ENCODE results near the gene ZNF672.
"Not testable (repeated sequence)": the region's sequence is repeated elsewhere in the genome, so short reads cannot be mapped to it uniquely, and the experiment has no call there.

The ZNF672 gene

DNA sequence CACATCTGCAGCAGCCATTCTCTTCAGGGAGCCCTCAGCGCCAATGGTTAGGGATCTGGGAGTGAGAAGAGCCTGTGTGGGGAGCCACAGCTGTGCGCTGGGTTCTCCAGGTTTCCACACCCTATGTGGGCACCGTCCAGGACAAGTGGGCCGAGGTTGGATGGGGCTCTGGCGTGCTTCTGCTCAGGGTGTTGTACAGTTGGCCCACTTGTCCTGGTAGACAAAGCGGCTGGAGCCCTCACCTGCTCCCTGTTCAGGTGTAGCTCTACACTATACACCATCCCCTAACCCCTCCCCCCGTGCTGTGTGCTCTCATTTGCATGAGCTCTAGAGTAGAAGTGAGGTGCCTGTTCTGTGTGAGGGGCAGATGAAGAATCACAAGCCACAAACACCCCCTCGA, 24.5 kb upstream of the ZNF672 start:
- no peak for DNase-seq

DNA sequence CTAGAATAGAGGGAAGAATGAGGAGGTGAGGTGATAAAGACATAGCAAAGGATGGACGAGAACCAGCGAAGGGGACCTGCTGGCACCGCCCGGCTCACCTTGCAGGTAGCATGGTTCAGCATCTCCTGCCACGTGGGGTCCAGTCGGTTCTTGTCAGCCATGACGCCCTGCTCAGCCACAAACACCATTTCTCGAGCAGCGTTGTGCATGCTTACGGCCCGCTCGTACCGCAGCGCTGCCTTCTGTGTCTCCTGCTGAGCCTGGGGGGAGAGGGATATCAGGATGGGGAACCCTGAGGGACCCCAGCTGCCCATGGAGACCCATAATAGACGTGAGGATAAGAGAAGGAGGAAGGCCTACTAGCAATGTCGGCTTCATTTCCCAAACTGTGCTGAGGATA, 23.7 kb upstream of the ZNF672 start:
- no peak for DNase-seq

DNA sequence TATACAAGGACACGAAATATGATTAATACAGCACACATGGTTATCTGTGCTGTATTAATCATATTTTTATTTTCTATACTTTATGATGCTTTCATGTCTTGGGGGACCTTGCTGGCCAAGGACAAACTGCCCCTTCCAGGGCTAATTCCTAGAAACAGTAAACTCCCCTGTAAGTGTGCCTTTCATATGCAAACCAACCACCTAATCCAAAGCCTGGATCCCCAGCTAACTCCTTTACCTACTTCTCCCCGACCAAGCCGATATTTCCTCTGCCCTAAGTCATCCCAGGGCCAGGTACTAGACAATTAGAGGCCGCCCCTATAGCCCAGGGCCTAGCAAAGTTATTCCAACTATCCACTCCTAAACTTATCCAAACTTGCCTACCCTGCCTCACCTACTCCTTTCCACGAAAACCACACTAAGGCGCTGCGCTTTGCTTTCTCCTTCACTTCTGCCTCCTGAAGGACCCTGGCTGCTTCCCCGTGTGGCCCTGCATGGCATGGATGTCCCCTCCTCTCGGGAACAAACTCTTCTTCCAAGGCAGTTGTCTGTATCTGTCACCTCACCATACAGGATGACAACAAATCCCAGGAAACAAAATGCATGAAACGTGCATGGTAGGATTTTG, 22.5 kb upstream of the ZNF672 start:
- no peak for DNase-seq

DNA sequence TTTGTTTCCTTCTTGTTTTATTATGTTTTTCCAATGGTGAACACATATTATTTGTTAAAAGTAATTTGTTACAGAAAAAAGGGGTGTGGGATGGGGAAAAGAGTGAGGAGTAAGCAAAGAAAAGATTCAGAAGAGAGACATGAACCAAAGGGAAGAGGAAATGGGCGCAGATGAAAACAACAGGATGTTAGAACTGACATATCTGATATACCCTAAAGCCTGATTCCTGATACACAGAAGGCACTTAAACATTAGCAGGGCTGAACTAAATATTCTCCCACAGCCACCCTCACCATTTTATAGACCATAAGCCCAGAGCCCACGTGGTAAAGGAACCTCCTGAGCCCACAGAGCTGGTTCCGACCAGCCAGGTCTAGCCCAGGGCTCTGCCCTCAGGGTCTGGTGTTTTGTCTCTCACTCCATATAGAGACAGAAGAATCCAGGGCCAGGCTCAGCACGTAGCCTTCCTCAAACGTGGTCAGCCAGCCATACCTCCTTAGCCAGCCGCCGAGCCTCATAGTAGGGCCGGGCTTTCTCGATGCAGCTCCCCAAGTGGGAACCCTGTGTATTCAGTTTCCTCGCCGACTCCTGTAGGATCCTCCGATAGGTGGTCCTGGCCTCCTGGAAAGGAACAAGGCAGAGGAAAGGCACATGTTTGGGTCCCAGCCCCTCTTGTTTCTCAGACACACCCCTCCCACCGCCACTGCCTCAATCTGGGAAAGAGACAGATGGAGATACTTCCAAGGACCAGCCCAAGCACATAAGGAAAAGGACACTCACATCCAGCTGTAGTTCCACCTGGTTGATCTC, 21.8 kb upstream of the ZNF672 start:
- DNase-seq, result no peak

DNA sequence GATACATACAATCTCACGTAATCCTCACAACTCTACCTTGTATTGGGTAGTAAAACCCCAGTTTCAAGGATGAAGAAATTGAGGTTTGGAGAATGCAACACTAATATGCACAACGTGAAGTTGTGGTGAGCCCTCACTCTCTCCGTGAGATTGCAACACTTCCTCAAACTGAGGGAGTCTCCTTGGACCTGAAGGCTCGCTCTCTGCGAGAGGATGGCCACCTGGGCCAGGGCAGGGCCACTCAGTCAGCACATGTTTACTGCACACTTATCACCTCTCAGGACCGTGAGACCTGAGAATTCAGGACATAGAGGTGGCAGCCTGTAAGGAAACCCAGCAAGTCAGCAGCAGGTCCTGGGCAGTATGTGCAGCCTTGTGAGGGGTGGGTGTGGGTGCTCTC, 21.0 kb upstream of the ZNF672 start:
- no peak for DNase-seq

DNA sequence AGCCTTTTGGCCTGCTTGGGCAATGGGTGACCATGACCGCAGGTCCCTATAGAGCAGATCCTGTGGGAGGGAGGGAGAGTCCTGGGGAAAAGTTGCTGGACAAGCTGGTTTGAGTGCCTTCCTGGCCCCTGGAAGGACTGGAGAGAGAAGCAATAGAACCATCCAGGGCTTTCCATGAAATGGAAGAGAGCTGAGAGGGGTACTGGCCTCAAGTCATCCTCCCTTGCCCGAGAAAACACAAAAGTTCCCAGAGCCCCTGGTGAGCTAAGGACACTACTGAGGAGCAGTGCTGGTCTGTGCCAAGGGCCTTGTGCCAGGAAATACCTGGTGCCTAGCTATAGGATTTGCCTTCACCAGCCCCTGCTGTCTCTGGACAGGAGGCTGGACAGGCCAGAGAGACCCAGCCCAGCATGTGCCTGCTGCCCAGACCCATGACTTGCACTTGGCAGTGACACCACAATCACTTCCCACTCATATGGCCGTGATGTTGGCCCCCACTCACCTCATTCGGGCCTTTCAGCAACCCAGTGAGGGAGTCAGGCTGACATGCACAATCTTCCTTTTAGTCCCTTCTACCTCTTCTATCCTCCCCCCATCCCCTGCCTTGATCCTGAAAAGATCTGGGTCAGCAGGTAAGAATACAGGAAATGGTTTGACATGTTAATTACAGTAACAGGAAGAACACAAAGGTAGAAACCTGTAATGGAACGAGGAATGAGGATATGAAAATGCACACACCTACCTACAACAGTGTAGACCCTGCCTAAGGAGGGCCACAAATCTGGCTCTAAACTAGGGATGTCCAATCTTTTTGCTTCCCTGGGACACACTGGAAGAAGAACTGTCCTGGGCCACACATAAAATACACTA, 19.3 kb upstream of the ZNF672 start:
- no peak for DNase-seq

DNA sequence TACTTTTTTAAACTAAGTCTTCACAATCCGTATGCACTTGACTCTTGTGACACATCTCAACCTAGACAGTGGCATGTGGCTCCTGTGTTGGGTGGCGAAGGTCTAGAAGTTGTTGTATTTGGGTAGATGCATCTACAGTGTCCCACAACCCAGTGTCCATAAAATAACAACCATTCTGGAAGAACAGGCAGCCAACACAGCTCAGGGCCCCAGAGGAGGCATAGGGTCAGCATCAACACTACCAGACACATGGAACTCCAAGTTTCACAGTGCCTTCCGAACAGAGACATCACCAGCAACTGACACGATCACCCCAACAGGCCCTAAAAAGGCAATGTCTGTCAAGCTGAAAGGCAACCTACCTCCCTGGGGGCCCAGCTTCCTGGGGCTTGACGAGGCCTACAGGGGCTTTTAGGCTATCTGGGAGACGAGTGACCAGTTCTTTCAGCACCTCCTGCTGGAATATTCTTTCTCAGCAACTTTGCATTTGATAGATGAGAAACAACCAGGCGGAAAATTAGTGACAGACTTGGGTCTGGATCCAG, 17.9 kb upstream of the ZNF672 start:
- DNase-seq, result no peak

DNA sequence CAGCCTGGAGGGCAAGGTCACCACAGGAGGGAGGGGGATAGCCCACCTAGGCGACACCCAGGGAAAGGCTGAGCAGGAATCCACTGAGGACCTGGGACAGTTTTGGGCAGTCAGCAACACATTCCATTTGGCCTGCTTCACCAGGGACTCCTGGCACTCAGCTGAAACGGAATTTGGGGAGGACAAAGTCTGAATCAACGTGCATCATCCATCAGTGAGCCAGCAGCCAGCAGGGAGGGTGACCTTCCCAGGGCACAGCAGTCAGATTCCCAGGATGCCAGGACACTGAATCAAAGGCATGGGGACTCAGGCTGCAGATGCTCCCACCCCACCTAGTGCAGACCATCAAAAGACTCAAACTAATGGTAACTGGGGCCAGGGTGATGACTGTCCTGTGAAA, 16.9 kb upstream of the ZNF672 start:
- DNase-seq, result no peak

DNA sequence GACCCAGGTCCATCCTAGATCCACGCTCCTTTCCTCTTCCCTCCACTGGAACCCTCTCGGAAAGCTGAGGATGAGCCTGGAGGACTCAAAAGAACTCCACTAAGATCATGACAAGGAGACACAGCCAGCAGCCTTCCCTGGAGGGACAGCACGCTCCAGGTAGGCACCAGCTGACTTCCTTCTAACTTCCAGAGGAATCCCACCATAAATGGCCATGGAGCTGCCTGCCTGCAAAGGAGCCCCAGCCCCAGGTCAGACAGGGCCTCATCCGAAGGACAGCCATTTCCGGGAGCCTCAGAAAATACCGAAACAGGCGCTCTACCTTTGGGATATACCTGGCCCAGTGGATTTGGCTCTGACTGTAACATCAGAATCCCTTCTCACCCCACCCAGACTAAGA, 16.4 kb upstream of the ZNF672 start:
- no peak for DNase-seq

DNA sequence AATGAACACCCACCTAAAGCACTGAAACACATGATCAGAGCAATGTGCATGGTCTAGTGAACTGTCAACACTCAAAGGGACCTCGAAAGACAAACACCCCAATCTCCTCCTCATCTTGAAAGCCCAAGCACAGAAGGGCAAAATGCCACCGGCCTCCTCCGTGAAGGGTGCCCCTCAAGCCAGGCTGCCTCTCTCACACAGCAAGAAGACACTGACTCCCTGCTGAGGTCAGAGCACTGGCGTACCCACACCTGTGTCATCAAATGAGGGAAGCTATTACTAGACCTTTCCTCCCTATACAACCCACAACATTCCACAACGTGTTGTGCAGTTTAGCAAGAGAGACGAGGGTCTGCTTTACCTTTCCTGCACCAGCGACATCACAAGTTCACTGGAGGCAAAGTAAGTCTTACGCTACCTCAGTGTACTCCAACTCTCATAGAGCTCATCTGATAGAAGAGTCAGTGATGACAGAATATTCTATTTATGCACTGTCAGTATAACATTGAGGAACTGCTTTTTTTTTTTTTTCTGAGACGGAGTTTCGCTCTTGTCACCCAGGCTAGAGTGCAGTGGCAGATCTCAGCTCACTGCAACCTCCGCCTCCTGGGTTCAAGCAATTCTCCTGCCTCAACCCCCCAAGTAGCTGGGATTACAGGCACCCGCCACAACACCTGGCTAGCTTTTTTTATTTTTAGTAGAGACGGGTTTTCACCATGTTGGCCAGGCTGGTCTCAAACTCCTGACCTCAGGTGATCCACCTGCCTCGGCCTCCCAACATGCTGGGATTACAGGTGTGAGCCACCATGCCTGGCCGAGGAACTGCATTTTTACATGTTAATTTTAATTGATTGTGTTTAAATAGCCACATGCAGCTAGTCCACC, 15.6 kb upstream of the ZNF672 start:
- DNase-seq, result no peak

DNA sequence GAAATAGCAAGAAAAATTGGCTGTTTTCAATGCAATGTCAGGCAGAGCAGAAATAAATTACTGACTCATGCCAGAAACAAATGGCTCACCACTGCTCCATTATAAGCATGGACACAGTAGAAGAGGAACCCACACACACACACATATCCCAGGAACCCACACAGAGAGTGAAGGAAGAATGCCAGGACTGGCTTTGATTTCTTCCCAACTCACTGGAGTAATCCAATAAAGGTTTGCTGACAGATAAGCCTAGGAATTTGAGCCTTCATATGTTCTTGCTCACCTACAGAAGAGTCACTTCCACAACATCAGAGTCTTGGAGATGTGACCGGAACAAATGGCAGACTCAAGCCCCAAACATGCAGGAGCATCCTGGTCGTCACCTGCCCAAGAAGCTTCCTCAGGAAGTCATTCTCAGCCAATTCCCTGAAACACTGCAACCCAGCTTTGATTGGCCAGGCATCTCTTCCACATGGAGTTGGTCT, 14.5 kb upstream of the ZNF672 start:
- DNase-seq, result no peak

DNA sequence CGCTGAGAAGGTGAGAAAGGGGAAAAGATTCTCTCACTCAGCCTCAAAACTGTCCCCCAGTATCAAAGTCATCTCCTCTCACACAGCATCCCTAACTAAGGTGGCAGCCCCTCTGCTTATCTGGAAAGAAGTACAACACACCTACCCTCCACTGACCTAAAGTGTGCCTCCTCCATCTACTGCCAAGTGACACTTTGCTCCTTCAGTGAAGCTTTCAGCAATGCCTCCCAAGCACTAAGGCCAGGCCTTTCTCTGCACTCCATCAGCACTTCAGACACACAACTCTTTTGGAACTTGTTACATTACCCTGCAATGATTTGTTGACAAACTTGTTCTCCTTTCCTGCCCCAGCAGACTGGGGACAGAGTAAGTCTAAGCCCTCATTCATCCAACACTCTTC, 13.7 kb upstream of the ZNF672 start:
- DNase-seq, result no peak

DNA sequence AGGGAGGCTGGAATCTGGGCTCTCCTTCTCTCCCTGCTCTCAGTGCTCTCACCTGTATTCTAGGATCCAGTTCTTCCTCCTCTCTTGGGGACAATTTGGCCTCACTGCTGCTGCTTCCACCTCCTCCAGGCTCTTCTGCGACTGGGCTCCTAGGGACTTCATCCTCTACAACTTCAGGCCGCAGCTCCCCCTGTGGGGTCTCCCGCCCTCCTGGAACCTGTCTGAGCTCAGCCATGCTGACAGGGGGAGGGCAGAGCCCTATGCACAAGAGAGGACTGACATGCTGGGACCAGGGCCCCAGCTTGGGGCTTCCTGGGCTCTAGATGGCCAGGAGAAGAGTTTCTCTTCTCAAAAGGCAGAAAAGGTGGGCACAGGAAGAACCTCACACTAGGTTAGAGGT, 13.3 kb upstream of the ZNF672 start:
- no peak for DNase-seq

DNA sequence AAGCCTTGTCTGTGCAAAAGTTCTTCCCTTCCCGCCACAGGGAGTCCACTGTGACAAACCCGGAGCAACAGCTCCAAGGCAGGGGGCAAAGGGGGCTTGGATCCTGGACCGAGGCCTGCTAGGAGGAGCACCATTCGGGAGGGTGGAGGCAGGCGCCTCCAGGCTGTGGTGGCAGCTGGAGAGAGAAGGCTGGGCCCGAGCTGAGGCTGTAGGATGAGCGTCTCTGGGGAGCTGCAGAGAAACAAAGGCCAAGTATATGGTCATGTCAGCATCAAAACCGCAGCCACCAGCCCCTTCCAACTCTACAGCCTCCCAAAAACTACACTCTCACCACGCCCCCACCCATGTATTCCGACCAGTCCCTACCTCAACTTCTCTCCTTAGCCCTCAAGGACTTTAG, 12.9 kb upstream of the ZNF672 start:
- no peak for DNase-seq

DNA sequence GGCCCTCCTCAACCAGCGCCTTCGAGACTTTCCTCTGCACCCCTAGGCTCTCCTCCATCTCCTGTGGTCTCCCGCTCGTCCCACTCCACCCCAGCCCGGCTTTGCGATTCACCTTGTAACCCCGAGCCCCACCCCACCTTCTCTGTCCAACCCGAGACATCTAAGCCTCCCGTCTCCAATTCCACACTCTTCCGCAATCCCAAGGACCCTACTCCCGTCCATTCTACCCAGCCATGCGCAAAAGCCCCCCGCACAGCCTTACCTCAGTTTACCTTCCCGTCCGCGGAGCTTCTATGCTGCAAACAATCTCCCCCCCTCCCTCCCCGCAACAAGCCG, 12.5 kb upstream of the ZNF672 start:
- no peak for DNase-seq

DNA sequence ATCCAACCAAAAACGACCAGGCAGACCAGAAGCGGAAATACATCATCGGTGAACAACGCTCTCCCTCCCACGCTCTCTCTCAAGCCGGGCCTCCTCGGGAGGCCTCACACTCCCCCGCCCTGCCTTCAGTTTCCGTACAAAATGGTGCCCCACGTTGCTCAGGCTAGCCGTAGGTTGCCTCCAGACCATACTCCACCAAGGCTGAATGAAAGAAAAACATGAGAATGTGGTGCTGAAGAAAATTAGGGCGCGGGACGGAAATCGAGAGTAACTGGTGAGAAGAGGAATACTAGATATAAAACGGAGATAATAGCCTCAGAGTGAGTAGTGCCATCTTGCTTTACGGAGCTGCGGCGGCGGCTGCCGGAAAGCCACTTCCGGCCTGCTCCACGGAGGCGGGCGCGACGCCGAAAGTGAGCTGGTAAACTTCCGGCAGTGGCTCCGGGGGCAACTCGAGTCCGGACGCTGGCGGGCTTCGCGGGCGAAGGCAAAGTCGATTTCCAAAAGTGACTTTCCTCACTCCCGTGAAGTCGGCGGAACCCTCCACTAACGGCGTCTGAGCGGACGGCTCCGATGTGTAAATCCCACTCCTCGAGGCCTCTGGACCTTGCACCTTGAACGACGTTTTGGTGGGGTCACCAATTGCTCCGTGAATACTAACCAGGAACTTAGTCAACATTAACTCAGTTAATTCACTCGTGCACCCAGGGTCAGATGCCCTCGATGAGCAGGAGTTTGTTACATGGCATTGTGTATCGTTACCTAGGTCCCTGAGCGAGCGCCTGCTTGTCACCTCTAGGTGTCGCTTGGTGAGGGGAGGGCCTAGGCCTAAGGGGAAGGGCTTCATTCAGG, 11.9 kb upstream of the ZNF672 start, which contains the start of gene SH3BP5L:
SH3BP5L (minus strand) TSS at position 7 of the 852 bp plus-strand sequence. CDS start 980 bp downstream, outside the sequence.
- peak; percentile 90 to 92 for DNase-seq

DNA sequence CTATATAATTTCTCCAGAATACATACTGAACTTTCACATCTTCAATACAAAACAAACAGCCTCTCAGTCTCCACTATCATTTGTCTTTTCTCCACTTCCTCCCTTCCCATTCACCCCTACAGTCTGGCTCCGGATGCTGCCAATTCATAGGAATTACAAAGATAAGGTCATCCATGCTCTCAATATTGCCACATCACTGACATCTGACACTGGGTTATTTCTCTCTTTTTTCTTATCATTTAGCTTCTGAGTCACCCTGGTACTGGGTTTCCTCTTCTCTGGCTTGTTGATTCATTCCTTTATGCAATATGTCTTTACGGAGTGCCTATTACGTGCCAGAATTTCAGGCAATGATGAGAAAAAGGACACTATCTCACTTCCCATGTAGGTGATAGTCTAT, 9.2 kb upstream of the ZNF672 start:
- DNase-seq, result no peak

DNA sequence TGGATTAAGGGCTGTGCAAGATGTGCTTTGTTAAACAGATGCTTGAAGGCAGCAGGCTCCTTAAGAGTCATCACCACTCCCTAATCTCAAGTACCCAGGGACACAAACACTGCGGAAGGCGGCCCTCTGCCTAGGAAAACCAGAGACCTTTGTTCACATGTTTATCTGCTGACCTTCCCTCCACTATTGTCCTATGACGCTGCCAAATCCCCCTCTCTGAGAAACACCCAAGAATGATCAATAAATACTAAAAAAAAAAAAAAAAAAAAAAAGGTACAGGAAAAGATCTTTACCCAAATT, 7.4 kb upstream of the ZNF672 start:
- not testable (repeated sequence) for DNase-seq

DNA sequence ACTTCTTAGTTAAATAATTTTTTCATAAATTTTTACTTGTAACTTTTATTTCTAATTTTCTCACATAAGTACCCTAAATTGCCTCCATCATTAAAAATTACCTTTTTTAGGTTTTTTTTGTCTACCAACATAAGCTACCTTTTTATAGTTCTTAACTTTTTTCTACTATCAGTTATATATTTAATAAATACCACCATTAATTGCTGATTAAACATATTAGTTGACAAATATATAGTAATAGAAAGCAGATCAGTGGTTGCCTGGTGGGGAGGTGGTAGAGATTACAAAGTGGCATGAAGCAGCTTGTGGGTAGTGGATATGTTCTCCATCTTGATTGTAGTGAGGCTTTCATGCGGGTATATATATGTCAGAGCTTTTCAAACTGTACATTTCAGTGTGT, 6.2 kb upstream of the ZNF672 start:
- no peak for DNase-seq

DNA sequence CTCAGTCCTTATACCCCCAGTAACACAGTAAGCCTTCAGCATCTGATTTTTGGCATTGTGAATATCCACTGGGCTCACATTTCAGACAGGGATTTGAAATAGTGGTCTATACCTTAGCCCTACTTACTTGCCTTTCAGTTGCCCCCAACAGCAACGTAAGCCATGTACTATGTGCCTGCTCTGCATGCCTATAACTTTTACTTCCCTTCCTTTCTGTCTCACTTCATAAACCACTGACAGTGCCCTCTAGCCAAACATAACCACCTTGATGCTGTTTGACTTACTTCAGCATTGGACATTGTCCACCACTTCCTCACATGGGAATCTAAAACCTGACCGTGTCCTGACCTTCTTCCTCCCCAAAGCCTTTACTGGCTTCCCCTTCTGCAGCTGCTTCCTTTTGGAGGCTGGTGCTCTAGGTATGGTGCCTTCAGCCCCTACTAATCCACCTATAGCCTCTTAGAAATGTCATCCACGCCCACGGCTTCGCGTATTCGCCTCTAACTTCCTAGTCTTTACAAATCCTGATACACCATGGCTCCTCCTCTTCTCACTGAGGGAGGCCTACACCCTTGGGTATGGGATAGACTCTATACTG, 3.6 kb upstream of the ZNF672 start:
- DNase-seq, result no peak

Data from activated CD4-positive, alpha-beta T cell treated with anti-CD3 and anti-CD28 coated beads for 4 hours (primary cell).